ENCODE data around the gene CARD10.

CARD10 gene

DNA sequence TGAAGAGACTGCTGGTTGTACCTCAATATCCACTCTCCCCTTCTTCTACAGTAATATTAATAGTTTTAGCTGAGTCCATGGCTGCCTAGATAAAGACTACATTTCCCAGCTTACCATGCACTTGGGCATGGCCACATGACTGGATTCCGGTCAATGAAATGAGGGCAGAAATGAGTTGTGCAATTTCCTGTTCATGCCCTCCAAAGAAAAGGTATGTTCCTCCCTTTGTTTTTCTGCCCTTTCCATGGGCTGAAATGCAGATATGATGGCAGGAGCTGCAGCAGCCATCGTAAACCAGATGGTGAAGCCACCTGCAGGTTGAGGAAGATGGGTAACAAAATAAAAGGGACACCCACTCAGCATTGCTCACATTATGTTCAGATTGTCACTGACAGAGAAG lies 76.7 kb downstream of the CARD10 start:
- TF ChIP-seq, protein P1, sequence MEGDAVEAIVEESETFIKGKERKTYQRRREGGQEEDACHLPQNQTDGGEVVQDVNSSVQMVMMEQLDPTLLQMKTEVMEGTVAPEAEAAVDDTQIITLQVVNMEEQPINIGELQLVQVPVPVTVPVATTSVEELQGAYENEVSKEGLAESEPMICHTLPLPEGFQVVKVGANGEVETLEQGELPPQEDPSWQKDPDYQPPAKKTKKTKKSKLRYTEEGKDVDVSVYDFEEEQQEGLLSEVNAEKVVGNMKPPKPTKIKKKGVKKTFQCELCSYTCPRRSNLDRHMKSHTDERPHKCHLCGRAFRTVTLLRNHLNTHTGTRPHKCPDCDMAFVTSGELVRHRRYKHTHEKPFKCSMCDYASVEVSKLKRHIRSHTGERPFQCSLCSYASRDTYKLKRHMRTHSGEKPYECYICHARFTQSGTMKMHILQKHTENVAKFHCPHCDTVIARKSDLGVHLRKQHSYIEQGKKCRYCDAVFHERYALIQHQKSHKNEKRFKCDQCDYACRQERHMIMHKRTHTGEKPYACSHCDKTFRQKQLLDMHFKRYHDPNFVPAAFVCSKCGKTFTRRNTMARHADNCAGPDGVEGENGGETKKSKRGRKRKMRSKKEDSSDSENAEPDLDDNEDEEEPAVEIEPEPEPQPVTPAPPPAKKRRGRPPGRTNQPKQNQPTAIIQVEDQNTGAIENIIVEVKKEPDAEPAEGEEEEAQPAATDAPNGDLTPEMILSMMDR (IDR thresholded peaks at IDR 0.05; ENCODE audit: low read depth, low read length, missing control alignments) = no peak
- in situ Hi-C loops (cut with HindIII; ENCODE audit: low sequenced_read_pairs) = no loop called here
- H3K4me3 ChIP-seq (ENCODE audit: low read depth, low read length) = no peak overlapping the region
- no peak for DNase-seq (ENCODE audit: low read depth)

DNA sequence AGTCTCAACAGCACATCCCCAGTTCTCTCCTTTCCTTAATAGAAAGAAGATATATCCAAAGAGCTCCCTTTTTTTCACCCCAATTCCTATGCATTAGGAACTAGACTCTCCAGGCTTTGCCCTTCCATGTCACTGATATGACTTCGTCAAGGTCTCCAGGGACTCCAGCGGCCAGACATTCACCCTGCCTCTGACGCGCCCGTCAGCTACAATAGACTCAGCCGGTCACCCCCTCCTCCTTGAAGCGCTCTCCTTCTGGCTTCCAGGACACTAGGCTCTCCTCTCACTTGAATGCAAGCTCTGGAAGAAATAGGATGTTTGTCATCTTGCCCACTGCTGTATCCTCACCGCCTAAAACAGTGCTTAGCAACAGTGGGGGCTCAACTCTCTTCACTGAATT lies 77.1 kb downstream of the CARD10 start:
- H3K4me3 ChIP-seq (ENCODE audit: low read depth, low read length) = no peak overlapping the region
- no peak for DNase-seq (ENCODE audit: low read depth)
- in situ Hi-C loops (cut with HindIII; ENCODE audit: low sequenced_read_pairs) = no loop called here
- TF ChIP-seq, protein P1 (IDR thresholded peaks at IDR 0.05; ENCODE audit: low read depth, low read length, missing control alignments) = no peak

DNA sequence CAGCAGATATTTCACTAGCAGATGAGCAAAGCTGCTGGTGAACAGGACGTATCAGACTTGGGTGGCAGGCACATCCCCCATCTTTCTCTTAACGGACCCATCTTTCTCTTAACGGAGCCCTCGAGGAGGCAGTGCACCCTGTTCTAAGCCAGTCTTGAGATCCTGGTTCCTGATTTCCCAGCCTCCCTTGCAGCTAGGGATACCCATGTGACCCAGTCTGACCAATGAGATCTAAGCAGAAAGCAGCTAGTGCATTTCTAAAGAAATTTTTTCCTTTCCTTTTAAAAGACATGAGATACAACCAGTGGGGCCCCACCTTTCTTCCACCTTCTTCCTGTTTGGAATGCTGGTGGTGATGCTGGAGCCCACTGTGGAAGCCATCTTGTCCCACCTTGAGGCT lies 78.3 kb downstream of the CARD10 start:
- no peak overlapping the region for H3K4me3 ChIP-seq (ENCODE audit: low read depth, low read length)
- in situ Hi-C loops (cut with HindIII; ENCODE audit: low sequenced_read_pairs) = no loop called here
- TF ChIP-seq, protein P1 (IDR thresholded peaks at IDR 0.05; ENCODE audit: low read depth, low read length, missing control alignments) = no peak

More for the DNA sequence above, 78.3 kb downstream of the CARD10 start:
- no peak for DNase-seq (ENCODE audit: low read depth)
